GM18861 (cell line): ENCODE measurements around the gene KRTAP21-3.
"Not testable (repeated sequence)": the region's sequence is repeated elsewhere in the genome, so short reads cannot be mapped to it uniquely, and the experiment has no call there.

Experiments
- ATAC-seq: cut with Tn5 transposase; IDR thresholded peaks from one replicate; pipeline ENCODE4 v1.9.1; 2021; ENCODE audit not compliant: unreplicated experiment

Gene KRTAP21-3

GRCh38 chr21:30718239-30718909, at the start of gene KRTAP21-3:
KRTAP21-3 (minus strand) TSS chr21:30718777; CDS start chr21:30718759, 18 bp downstream.
- ATAC-seq, result no peak

- ATAC-seq, result no peak
Observed at GRCh38 chr21:30760776-30761175, 42.2 kb upstream of the KRTAP21-3 start.

GRCh38 chr21:30758306-30758705, 39.7 kb upstream of the KRTAP21-3 start:
- no peak for ATAC-seq

DNA sequence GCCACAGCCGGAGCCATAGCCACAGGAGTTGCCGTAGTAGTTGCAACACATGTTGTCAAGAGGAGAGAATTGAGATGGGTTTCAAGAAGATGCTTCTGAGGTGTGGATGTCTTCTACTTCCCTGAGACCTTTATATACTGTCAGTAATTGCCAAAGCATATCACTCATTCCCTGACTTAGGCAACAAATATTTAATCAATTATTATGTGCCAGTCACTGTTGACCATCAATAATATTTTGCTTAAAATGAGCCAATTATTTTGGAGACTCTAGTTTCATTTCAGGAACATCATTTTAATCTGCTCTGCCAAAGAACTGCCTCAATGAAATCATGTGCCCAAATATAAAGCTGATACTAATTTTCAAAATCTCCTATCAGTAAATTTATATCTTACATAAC, 36.8 kb upstream of the KRTAP21-3 start, which contains the start of gene KRTAP21-1:
Gene KRTAP21-1 (minus strand): TSS at position 101 of the 400 bp plus-strand sequence. CDS start 50 bp downstream, at position 51.
- ATAC-seq, result not testable (repeated sequence)

- no peak for ATAC-seq
Observed at GRCh38 chr21:30747159-30747558, 28.6 kb upstream of the KRTAP21-3 start, which contains the start of gene KRTAP21-2. KRTAP21-2 (minus strand) TSS chr21:30747259; CDS start chr21:30747202, 57 bp downstream.

GRCh38 chr21:30740462-30740861, 21.9 kb upstream of the KRTAP21-3 start:
- ATAC-seq, result no peak

DNA sequence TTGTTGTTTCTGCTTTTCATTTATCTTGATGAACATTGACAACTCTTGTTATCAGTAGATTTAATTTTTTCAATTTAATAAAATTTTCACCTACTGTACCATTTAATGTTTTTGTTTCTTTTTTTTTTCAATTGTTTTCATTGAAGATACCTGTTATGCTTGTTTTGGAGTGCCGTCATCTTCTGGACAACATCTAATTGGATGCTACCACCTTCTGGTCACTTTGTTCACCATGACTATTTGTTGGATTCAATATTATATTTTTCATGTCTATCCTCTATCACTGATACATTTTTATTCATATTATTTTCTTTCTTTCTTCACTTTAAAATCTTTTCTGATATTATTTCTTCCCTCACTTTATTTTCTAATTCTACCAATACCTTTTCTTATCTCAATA, 14.4 kb upstream of the KRTAP21-3 start:
- no peak for ATAC-seq

- ATAC-seq, result no peak
Observed at GRCh38 chr21:30726726-30727125, 8.1 kb upstream of the KRTAP21-3 start.

- no peak for ATAC-seq
Observed at GRCh38 chr21:30719401-30719800, 824 bp upstream of the KRTAP21-3 start.

- ATAC-seq, result no peak
Observed at GRCh38 chr21:30717105-30717504, 1.5 kb downstream of the KRTAP21-3 start.

DNA sequence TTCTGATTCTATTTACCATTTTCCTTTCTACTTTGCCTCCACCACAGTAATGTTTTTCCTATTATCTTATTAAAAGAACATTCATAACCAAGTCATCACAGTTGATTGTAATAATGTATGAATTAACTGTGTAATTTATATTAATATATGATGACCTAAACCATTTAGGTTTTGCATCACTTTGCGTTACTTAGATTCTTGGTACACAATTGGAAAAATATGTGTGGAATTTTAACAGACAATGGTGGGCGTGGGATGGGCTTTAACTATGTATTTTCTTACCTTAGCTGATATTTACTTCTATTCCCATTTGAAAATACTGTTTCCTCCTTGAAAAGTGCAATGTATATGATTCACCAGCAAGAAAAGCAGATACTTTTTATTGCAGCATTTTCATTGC, 3.6 kb downstream of the KRTAP21-3 start:
- ATAC-seq, result no peak

GRCh38 chr21:30714456-30714855, 4.1 kb downstream of the KRTAP21-3 start:
- ATAC-seq, result no peak

DNA sequence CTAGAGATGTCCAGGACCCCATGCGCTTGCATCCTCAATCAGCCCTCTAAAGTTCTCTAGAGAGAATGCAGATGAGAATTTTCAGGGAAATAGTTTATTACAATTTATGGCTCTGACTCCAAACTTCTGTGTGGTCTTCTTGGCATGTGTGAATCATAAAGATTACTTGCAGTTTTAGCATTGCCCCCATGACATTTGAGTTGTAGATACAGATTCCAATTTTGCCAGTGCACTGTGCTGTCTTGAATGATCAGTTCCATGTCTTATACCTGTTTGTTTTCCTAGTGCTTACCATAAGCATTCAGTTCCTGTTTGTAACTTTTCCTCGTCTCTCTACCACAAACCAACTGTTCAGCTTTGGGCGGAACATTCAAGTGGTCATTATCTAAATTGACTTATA, 4.8 kb downstream of the KRTAP21-3 start:
- no peak for ATAC-seq

- ATAC-seq, result no peak
Observed at GRCh38 chr21:30710499-30710898, 8.1 kb downstream of the KRTAP21-3 start.

DNA sequence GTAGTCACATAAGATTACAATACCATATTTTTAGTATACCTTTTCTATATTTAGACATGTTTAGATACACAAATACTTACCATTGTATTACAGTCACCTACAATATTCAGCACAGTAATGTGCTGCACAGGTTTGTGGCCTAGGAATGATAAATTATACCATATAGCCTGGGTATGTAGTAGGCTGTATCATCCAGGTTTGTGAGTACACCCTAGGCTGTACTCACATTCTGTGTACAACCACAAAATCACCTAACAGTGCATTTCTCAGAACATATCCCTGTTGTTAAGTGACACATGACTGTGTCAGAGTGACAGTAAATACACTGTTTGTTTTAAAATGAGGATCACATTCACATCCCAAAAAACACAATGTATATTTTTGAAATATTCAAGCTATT, 11.2 kb downstream of the KRTAP21-3 start:
- ATAC-seq, result no peak

GRCh38 chr21:30695956-30696355, 22.6 kb downstream of the KRTAP21-3 start:
- no peak for ATAC-seq

DNA sequence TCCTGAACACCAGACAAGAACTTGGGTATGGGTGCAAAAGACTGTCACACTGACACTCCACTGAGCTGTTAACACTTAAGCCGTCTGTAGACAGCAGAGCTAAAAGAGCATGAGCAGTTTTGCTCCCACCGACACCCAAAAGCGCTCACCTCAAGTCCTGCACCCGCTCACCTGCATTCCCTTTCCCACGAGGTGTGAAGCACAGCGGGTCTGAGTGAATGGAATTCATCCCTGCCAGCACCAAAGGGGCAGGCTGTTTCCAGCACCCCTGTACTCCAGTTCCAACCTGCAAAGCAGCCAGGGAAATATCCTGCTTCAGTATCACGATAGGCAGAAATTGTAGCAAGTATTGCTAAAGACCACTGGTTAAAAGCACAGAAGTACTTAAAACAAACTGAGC, 28.8 kb downstream of the KRTAP21-3 start:
- ATAC-seq, result no peak

DNA sequence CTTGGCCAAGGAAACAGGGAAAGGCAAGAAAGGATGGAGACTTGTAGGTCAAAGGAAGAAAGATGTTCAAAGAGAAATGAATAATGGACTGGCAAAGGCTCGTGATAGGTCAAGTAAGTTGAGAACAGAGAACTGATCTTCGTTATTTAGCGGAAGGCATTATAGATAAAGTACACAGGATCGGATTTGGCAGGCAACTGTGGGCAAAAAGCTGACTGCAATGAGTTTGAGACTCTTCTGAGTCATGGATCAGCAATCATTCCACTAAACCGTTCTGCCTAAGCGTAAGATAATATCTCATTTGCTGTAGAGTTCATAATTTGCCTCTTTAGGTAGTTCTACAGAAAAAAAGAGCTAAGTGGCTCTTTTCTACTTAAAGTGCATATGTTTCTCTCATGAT, 34.1 kb downstream of the KRTAP21-3 start:
- ATAC-seq, result no peak

DNA sequence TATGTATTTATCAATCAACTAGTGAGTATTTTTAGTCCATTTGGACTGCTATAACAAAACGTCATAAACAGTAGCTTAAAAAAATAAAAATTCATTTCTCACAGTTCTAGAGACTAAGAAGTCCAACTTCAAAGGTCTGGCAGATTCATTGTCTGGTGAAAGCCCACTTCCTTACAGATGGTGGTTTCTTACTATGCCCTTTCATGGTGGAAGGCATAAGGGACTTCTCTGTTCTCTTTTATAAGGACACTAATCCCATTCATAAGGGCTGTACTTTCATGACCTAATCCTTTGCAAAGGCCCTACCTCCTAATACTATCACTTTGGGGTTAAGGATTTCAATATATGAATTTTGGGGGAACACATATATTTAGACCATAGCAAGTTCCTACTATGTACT, 38.0 kb downstream of the KRTAP21-3 start:
- ATAC-seq, result no peak

- no peak for ATAC-seq
Observed at GRCh38 chr21:30676737-30677136, 41.8 kb downstream of the KRTAP21-3 start.

- ATAC-seq, result no peak
Observed at GRCh38 chr21:30674312-30674711, 44.3 kb downstream of the KRTAP21-3 start.

GRCh38 chr21:30672985-30673650, 45.5 kb downstream of the KRTAP21-3 start:
- ATAC-seq, result no peak
